Activated B cell treated with CpG ODN at 0.5 μM for 24 hours (primary cell): Measurements from ENCODE around the gene PRRX1. TPM values are rescaled to one million over a fixed set of nuclear protein-coding genes. Genes with fewer than 3 reads are reported as not detected.

ENCODE experiments used
- ATAC-seq: fragments of 200-7000 bp; cut with Tn5 transposase; one replicate; pipeline ENCODE4 v1.10.0; 2021; ENCODE audit warnings: low read depth, mild to moderate bottlenecking, moderate library complexity
- CTCF ChIA-PET: fragments of 350-600 bp; sonication (Branson Sonifier 250); formaldehyde crosslinking; loops from one replicate; lab custom pipeline; 2021; ENCODE audit warnings: antibody characterized with exemption; lab: Charles Lee
- POLR2A ChIA-PET: fragments of 350-600 bp; sonication (Branson Sonifier 250); formaldehyde crosslinking; loops from one replicate; lab custom pipeline; 2021; ENCODE audit warnings: antibody characterized with exemption; lab: Charles Lee
- DNase-seq: peaks from one replicate; pipeline ENCODE4 v3.0.0; 2022
- H3K27ac Mint-ChIP-seq: one replicate; pipeline ENCODE4 v1.8.0; 2020; ENCODE audit warnings: mixed read lengths
- H3K27me3 Mint-ChIP-seq: one replicate; pipeline ENCODE4 v1.8.0; 2021; ENCODE audit warnings: mixed read lengths
- H3K36me3 Mint-ChIP-seq: one replicate; pipeline ENCODE4 v1.8.0; 2021; ENCODE audit warnings: low read depth, mixed read lengths
- H3K4me1 Mint-ChIP-seq: one replicate; pipeline ENCODE4 v1.8.0; 2021; ENCODE audit warnings: mixed read lengths
- H3K4me3 Mint-ChIP-seq: one replicate; pipeline ENCODE4 v1.8.0; 2020; ENCODE audit warnings: mild to moderate bottlenecking, mixed read lengths
- H3K9me3 Mint-ChIP-seq: one replicate; pipeline ENCODE4 v1.8.0; 2020; ENCODE audit warnings: mixed read lengths
- intact Hi-C: fragments of 100-400 bp; cut with micrococcal nuclease; formaldehyde crosslinking; loops from one replicate; pipeline ENCODE4 v1.15.1; 2024
- total RNA-seq: library from RNA; stranded (reverse); gene quantifications from 2 replicates; pipeline ENCODE4 v1.2.3, GENCODE V29; 2022
- TF ChIP-seq, protein P1 (sequence below): fragments of 200-600 bp; IDR thresholded peaks from one replicate; pipeline ENCODE4 v1.8.0; 2022; ENCODE audit warnings: antibody characterized with exemption, mild to moderate bottlenecking

PRRX1 gene
- total RNA-seq, 1 donor from 2014 or later = not detected

DNA sequence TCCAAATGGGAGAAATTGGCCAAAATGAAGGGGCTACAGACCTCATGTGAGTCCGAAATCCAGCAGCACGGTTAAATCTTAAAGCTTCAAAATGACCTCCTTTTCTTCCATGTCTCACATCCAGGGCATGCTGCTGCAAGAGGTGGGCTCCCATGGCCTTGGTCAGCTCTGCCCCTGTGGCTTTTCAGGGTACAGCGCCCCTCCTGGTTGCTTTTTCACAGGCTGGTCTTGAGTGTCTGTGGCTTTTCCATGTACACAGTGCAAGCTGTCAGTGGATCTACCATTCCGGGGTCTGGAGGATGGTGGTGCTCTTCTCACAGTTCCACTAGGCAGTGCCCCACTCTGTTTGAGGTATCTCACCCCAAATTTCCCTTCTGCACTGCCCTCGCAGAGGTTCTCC, 78.7 kb downstream of the PRRX1 start:
- TF ChIP-seq, protein P1, sequence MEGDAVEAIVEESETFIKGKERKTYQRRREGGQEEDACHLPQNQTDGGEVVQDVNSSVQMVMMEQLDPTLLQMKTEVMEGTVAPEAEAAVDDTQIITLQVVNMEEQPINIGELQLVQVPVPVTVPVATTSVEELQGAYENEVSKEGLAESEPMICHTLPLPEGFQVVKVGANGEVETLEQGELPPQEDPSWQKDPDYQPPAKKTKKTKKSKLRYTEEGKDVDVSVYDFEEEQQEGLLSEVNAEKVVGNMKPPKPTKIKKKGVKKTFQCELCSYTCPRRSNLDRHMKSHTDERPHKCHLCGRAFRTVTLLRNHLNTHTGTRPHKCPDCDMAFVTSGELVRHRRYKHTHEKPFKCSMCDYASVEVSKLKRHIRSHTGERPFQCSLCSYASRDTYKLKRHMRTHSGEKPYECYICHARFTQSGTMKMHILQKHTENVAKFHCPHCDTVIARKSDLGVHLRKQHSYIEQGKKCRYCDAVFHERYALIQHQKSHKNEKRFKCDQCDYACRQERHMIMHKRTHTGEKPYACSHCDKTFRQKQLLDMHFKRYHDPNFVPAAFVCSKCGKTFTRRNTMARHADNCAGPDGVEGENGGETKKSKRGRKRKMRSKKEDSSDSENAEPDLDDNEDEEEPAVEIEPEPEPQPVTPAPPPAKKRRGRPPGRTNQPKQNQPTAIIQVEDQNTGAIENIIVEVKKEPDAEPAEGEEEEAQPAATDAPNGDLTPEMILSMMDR = no peak
- Mint-ChIP-seq H3K4me3 (no peak overlapping the region), H3K27me3 (peaks cover 6% of the 10 kb centered on the region), H3K9me3 (peaks cover 8% of the 10 kb centered on the region), H3K36me3 (no peaks in the 10 kb centered on the region), H3K4me1 (no peaks in the 10 kb centered on the region), H3K27ac (no peak overlapping the region)
- no peak for ATAC-seq
- CTCF ChIA-PET = no interaction called here
- POLR2A ChIA-PET = no interaction called here
- intact Hi-C loops = no loop called here
- no peak for DNase-seq

DNA sequence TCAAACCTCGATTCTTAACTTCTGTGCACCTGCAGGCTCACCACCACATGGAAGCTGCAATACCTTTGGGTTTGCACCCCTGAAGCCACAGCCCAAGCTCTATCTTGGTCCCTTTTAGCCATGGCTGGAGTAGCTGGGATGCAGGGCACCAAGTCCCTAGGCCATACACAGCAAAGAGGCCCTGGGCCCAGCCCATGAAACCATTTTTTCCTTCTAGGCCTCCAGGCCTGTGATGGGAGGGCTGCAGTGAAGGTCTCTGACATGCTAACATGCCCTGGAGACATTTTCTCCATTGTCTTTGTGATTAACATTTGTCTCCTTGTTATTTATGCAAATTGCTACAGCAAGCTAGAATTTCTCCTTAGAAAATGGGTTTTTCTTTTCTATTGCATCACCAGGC, 79.2 kb downstream of the PRRX1 start:
- Mint-ChIP-seq H3K36me3 (no peaks in the 10 kb centered on the region), H3K27ac (no peak overlapping the region), H3K27me3 (peaks cover 4% of the 10 kb centered on the region), H3K4me3 (no peak overlapping the region), H3K4me1 (no peaks in the 10 kb centered on the region), H3K9me3 (peaks cover 8% of the 10 kb centered on the region)
- CTCF ChIA-PET = no interaction called here
- POLR2A ChIA-PET = no interaction called here
- intact Hi-C loops = no loop called here
- DNase-seq = no peak
- ATAC-seq = no peak
- TF ChIP-seq, protein P1 = no peak

DNA sequence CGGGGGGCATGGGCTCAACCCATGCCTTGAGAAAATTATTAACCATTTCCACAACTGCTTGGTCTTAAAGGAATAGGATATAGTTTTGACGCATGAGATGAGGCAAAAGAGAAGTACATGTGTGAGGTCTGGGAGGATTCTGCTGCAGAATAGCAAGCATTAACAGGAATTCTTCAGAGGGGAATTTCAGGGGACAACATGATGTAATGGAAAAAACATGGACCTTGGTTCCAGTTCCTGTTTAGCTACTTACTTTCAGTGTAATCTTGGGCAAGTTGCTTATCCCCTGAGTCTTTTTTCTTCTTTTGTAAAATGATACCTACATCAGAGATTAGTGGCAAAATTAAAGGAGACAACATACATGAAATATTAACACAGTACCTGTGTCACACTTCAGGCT, 85.6 kb downstream of the PRRX1 start:
- intact Hi-C loops = no loop called here
- H3K9me3 Mint-ChIP-seq = no peaks in the 10 kb centered on the region
- ChIA-PET POLR2A (no interaction called here), CTCF (no interaction called here)
- no peaks in the 10 kb centered on the region for H3K36me3 Mint-ChIP-seq
- H3K27me3 Mint-ChIP-seq = no peaks in the 10 kb centered on the region
- no peak overlapping the region for H3K4me3 Mint-ChIP-seq
- H3K4me1 Mint-ChIP-seq = no peaks in the 10 kb centered on the region
- ATAC-seq (no peak), DNase-seq (no peak)
- no peak overlapping the region for H3K27ac Mint-ChIP-seq
- TF ChIP-seq, protein P1 = no peak

GRCh38 chr1:170749959-170750358, 86.0 kb downstream of the PRRX1 start:
- no peak overlapping the region for H3K4me3 Mint-ChIP-seq
- H3K9me3 Mint-ChIP-seq = no peaks in the 10 kb centered on the region
- no peak for ATAC-seq
- TF ChIP-seq, protein P1 = no peak
- no peak overlapping the region for H3K27ac Mint-ChIP-seq
- intact Hi-C loops = no loop called here
- no peaks in the 10 kb centered on the region for H3K27me3 Mint-ChIP-seq
- ChIA-PET POLR2A (no interaction called here), CTCF (no interaction called here)
- no peaks in the 10 kb centered on the region for H3K36me3 Mint-ChIP-seq
- H3K4me1 Mint-ChIP-seq = no peaks in the 10 kb centered on the region
- no peak for DNase-seq

DNA sequence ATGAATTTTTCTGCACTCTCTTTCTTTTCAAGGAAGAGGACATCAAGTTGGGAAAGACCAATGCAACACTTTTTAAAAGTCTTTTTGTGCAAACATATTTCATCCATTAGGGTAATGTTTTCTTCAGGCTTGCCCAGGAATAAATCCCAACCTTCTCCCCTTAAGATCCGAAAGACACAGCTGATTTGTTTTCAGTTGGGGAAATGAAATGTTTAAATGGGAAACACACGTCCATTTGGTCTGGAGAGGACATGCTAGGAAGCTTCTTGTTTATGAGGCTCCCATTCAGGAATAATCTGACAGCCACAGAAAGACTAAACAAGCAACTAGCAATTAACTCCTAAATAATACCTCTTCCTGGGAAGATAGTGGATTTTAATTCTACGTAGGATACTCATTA, 91.9 kb downstream of the PRRX1 start:
- ATAC-seq (no peak), DNase-seq (no peak)
- H3K27me3 Mint-ChIP-seq = peaks cover 1% of the 10 kb centered on the region
- no peak overlapping the region for H3K27ac Mint-ChIP-seq
- no peak overlapping the region for H3K4me3 Mint-ChIP-seq
- TF ChIP-seq, protein P1 = no peak
- no peaks in the 10 kb centered on the region for H3K36me3 Mint-ChIP-seq
- no peaks in the 10 kb centered on the region for H3K9me3 Mint-ChIP-seq
- CTCF ChIA-PET = no interaction called here
- POLR2A ChIA-PET = no interaction called here
- no peaks in the 10 kb centered on the region for H3K4me1 Mint-ChIP-seq
- intact Hi-C loops = no loop called here
